OCI-M2 (cell line): ENCODE results near the gene ITPRID2.
A peak's percentile ranks its signal among the peaks of the same experiment; 100 is the strongest.
"Not testable (repeated sequence)": the region's sequence is repeated elsewhere in the genome, so short reads cannot be mapped to it uniquely, and the experiment has no call there.

Source experiments
- DNase-seq: peaks from one replicate; lab custom pipeline; 2025; ENCODE audit not compliant: unreplicated experiment; lab: John Stamatoyannopoulos, UW

ITPRID2 gene

GRCh38 chr2:181915102-181915501 lies 23.6 kb downstream of the ITPRID2 start:
- DNase-seq, result no peak

GRCh38 chr2:181916726-181917718 lies 25.5 kb downstream of the ITPRID2 start:
- DNase-seq, result no peak

- no peak for DNase-seq
Observed at GRCh38 chr2:181918188-181918587, 26.7 kb downstream of the ITPRID2 start.

GRCh38 chr2:181923121-181923520 lies 31.6 kb downstream of the ITPRID2 start:
- DNase-seq, result no peak

- no peak for DNase-seq
Observed at GRCh38 chr2:181924336-181924735, 32.8 kb downstream of the ITPRID2 start.

GRCh38 chr2:181934694-181935093 lies 43.2 kb downstream of the ITPRID2 start:
- no peak for DNase-seq

- DNase-seq, result no peak
Observed at GRCh38 chr2:181937473-181937872, 45.9 kb downstream of the ITPRID2 start.

- no peak for DNase-seq
Observed at GRCh38 chr2:181943411-181944124, 52.0 kb downstream of the ITPRID2 start.

- no peak for DNase-seq
Observed at GRCh38 chr2:181944164-181944913, 52.8 kb downstream of the ITPRID2 start.

GRCh38 chr2:181944914-181945291 lies 53.4 kb downstream of the ITPRID2 start:
- DNase-seq, result no peak

- DNase-seq, result no peak
Observed at GRCh38 chr2:181946444-181947127, 55.1 kb downstream of the ITPRID2 start.

- DNase-seq, result no peak
Observed at GRCh38 chr2:181947273-181947672, 55.7 kb downstream of the ITPRID2 start.

GRCh38 chr2:181948227-181948626 lies 56.7 kb downstream of the ITPRID2 start:
- no peak for DNase-seq

- DNase-seq, result no peak
Observed at GRCh38 chr2:181949047-181949446, 57.5 kb downstream of the ITPRID2 start.

- no peak for DNase-seq
Observed at GRCh38 chr2:181952404-181953226, 61.1 kb downstream of the ITPRID2 start.

GRCh38 chr2:181953881-181954537 lies 62.5 kb downstream of the ITPRID2 start:
- peak; percentile 62 for DNase-seq

GRCh38 chr2:181954538-181954883 lies 63.0 kb downstream of the ITPRID2 start:
- no peak for DNase-seq

- no peak for DNase-seq
Observed at GRCh38 chr2:181955010-181955409, 63.5 kb downstream of the ITPRID2 start.

GRCh38 chr2:181955866-181956265 lies 64.3 kb downstream of the ITPRID2 start:
- not testable (repeated sequence) for DNase-seq
